K562 (cell line): ENCODE measurements around the gene BCAR1. TPM values are rescaled to one million over a fixed set of nuclear protein-coding genes. Genes with fewer than 3 reads are reported as not detected.

Experiments
- ATAC-seq: fragments of 200-7000 bp; cut with Tn5 transposase; 3 replicates; pipeline ENCODE4 v1.9.1; 2020; ENCODE audit warnings: moderate library complexity
- BruUV-seq: library from RNA; stranded (reverse); fragments of 400-500 nt; replicated peaks from 2 replicates; lab custom pipeline; 2021; lab: Mats Ljungman, UMichigan
- CTCF ChIA-PET: fragments of 300-600 bp; formaldehyde crosslinking; extraction: SDS; loops from one replicate; lab custom pipeline; 2021; ENCODE audit warnings: low intra/inter-chr PET ratio; lab: Yijun Ruan, JAX
- POLR2A ChIA-PET: fragments of 300-600, 350-650 bp; sonication (Branson Sonifier 250); formaldehyde crosslinking; extraction: SDS; loops from one replicate; lab custom pipeline; 2021; ENCODE audit warnings: antibody characterized with exemption, inconsistent platforms; lab: Yijun Ruan, JAX
- DNase-seq, 4 experiments: peaks; one replicate each; pipeline versions ENCODE4 v3.0.0 to v3.0.0-alpha.2; 2011 to 2018; ENCODE audit warnings: low spot score in 3 of 4, mixed read lengths in 3 of 4; ENCODE audit errors: extremely low read depth in 1 of 4
- FAIRE-seq: peaks from 2 replicates; lab custom pipeline; 2011; peaks lifted over from hg19 to GRCh38; lab: Jason Lieb, UNC
- H2AFZ ChIP-seq: 2 replicates; pipeline ENCODE4 v1.6.0; 2011; ENCODE audit warnings: low read depth, low read length, control low read depth, inconsistent platforms
- H3K27ac ChIP-seq: fragments of 200-600 bp; 3 replicates; pipeline ENCODE4 v1.8.0; 2011; ENCODE audit warnings: low read depth, mild to moderate bottlenecking, control low read depth, inconsistent platforms, low read length, moderate library complexity, mixed read lengths; ENCODE audit errors: extremely low read depth
- H3K27me3 ChIP-seq, 2 experiments: fragments of 300-600 bp in 1 of 2; 2 replicates in 1 of 2; 3 replicates in 1 of 2; pipeline versions ENCODE4 v1.6.0 to v1.8.0; 2011; ENCODE audit warnings: inconsistent platforms in 2 of 2, low read length in 2 of 2, mild to moderate bottlenecking in 1 of 2, mixed read lengths in 1 of 2, moderate library complexity in 1 of 2; ENCODE audit not compliant: control insufficient read depth in 2 of 2, insufficient read depth in 2 of 2
- H3K36me3 ChIP-seq: fragments of 300-600 bp; 3 replicates; pipeline ENCODE4 v1.8.0; 2011; ENCODE audit warnings: mild to moderate bottlenecking, low read length, inconsistent platforms; ENCODE audit not compliant: control insufficient read depth, insufficient read depth
- H3K4me1 ChIP-seq, 2 experiments: fragments of 200-600 bp in 1 of 2; replicated peaks in 1 of 2; 2 replicates in 1 of 2; 3 replicates in 1 of 2; pipeline versions ENCODE4 v1.5.1 to v1.8.0; 2011; ENCODE audit warnings: inconsistent platforms in 2 of 2, low read length in 2 of 2, mild to moderate bottlenecking in 1 of 2, mixed read lengths in 1 of 2, moderate library complexity in 1 of 2; ENCODE audit not compliant: control insufficient read depth in 2 of 2, insufficient read depth in 2 of 2
- H3K4me2 ChIP-seq: 2 replicates; pipeline ENCODE4 v1.6.1; 2011; ENCODE audit warnings: low read length, control low read depth, inconsistent platforms, mixed read lengths; ENCODE audit not compliant: insufficient read depth
- H3K4me3 ChIP-seq: fragments of 200-600 bp; sonication (generic), shearing (Covaris generic); 2 replicates; pipeline ENCODE4 v1.5.1; 2016; ENCODE audit warnings: control low read depth, inconsistent platforms
- H3K79me2 ChIP-seq: fragments of 200-600 bp; 3 replicates; pipeline ENCODE4 v1.8.0; 2011; ENCODE audit warnings: low read length, inconsistent platforms; ENCODE audit not compliant: control insufficient read depth, insufficient read depth
- H3K9ac ChIP-seq, 2 experiments: 2 replicates each; pipeline versions ENCODE4 v1.6.0 to v1.6.1; 2011; ENCODE audit warnings: low read depth in 2 of 2, low read length in 2 of 2, control low read depth in 1 of 2, inconsistent platforms in 1 of 2, mild to moderate bottlenecking in 1 of 2, mixed read lengths in 1 of 2; ENCODE audit not compliant: insufficient read depth in 1 of 2
- H3K9me1 ChIP-seq: one replicate; pipeline ENCODE4 v1.6.0; 2011; ENCODE audit warnings: inconsistent platforms, mild to moderate bottlenecking, low read length, moderate library complexity; ENCODE audit not compliant: control insufficient read depth, insufficient read depth
- H3K9me3 ChIP-seq: replicated peaks from 2 replicates; pipeline ENCODE4 v1.5.1; 2011; ENCODE audit warnings: low read depth, low read length, inconsistent platforms; ENCODE audit not compliant: control insufficient read depth, insufficient read depth
- H4K20me1 ChIP-seq: replicated peaks from 2 replicates; pipeline ENCODE4 v1.6.1; 2011; ENCODE audit warnings: low read length, inconsistent platforms, mixed read lengths; ENCODE audit not compliant: control insufficient read depth, insufficient read depth
- ERF ChIP-seq: fragments of 450-650 bp; formaldehyde crosslinking; IDR thresholded peaks from 2 replicates; pipeline ENCODE4 v1.4.0; 2020; ENCODE audit warnings: mild to moderate bottlenecking, mixed read lengths
- FOXP1 ChIP-seq: sonication (generic); formaldehyde crosslinking; IDR thresholded peaks from 2 replicates; pipeline ENCODE4 v1.8.0; 2022; ENCODE audit warnings: mild to moderate bottlenecking, missing genetic modification reagents
- GABPB2 ChIP-seq: fragments of 250-450 bp; sonication (Bioruptor Pico); conservative IDR thresholded peaks from 2 replicates; pipeline ENCODE4 v1.5.1; 2021; ENCODE audit warnings: mild to moderate bottlenecking
- HSF4 ChIP-seq: fragments of 250-450 bp; sonication (Bioruptor Pico); IDR thresholded peaks from 2 replicates; pipeline ENCODE4 v2.1.2; 2022; ENCODE audit warnings: mild to moderate bottlenecking, moderate library complexity, borderline replicate concordance
- ILF3 ChIP-seq: fragments of 450-650 bp; IDR thresholded peaks from 2 replicates; pipeline ENCODE4 v1.6.1; 2018; ENCODE audit warnings: antibody characterized with exemption, mild to moderate bottlenecking, moderate library complexity, borderline replicate concordance
- MYBL2 ChIP-seq, 2 experiments: fragments of 450-650 bp in 1 of 2; sonication (generic) in 1 of 2; formaldehyde crosslinking in 1 of 2; IDR thresholded peaks; 2 replicates each; pipeline versions ENCODE4 v1.6.1 to v1.8.1; 2017 to 2022; ENCODE audit warnings: borderline replicate concordance in 1 of 2, inconsistent platforms in 1 of 2, low read depth in 1 of 2, mild to moderate bottlenecking in 1 of 2, missing genetic modification reagents in 1 of 2, moderate library complexity in 1 of 2
- NR1H2 ChIP-seq: sonication (generic); formaldehyde crosslinking; IDR thresholded peaks from 2 replicates; pipeline ENCODE4 v1.4.0; 2020; ENCODE audit warnings: mild to moderate bottlenecking, missing genetic modification reagents
- SETDB1 ChIP-seq: IDR thresholded peaks from one replicate; pipeline ENCODE4 v1.6.1; 2012; ENCODE audit warnings: low read length, control low read depth, inconsistent platforms
- TRIM28 ChIP-seq: fragments of 450-650 bp; IDR thresholded peaks from 2 replicates; pipeline ENCODE4 v1.6.1; 2017
- ZNF174 ChIP-seq: fragments of 250-450 bp; sonication (Bioruptor Pico); IDR thresholded peaks from 2 replicates; pipeline ENCODE4 v1.4.0; 2020; ENCODE audit warnings: mild to moderate bottlenecking
- ZNF212 ChIP-seq: fragments of 450-650 bp; formaldehyde crosslinking; IDR thresholded peaks from 2 replicates; pipeline ENCODE4 v1.4.0; 2020; ENCODE audit warnings: mild to moderate bottlenecking
- ZNF232 ChIP-seq: sonication (generic); formaldehyde crosslinking; IDR thresholded peaks from 2 replicates; pipeline ENCODE4 v1.8.0; 2022; ENCODE audit warnings: mild to moderate bottlenecking, missing genetic modification reagents
- ZNF830 ChIP-seq: fragments of 250-450 bp; sonication (Bioruptor Pico); IDR thresholded peaks from 2 replicates; pipeline ENCODE4 v1.5.0; 2021; ENCODE audit warnings: mild to moderate bottlenecking
- WGBS: fragments of 100-300 bp; shearing (Covaris generic); methylation state at CpG from one replicate; pipeline ENCODE4 v1.1.6; 2016; ENCODE audit warnings: low coverage, mixed read lengths; ENCODE audit not compliant: insufficient coverage; ENCODE audit errors: missing lambda C conversion rate; 5-methylcytosine and 5-hydroxymethylcytosine counted together
- in situ Hi-C: fragments of 300-500 bp; cut with MboI; formaldehyde crosslinking; loops from 4 replicates; pipeline ENCODE4 v1.15.0; 2018; ENCODE audit warnings: inconsistent platforms, mixed read lengths
- intact Hi-C: fragments of 100-400 bp; cut with micrococcal nuclease; formaldehyde crosslinking; loops from 2 replicates; pipeline ENCODE4 v1.14.2; 2022
- polyA plus RNA-seq, 8 experiments: library from polyadenylated mRNA; depleted of rRNA in 4 of 8; stranded (reverse) in 5 of 8; unstranded in 3 of 8; fragments of >200 nt; fragmentation: Nextera tagmentation in 2 of 8; fragmentation: Illumina TruSeq in 1 of 8; extraction: Ambion mirVana in 2 of 8; extraction: Trizol in 1 of 8; gene quantifications; 2 replicates each; pipeline versions ENCODE4 v1.2.1 to v1.2.3, GENCODE V29; 2011 to 2014; ENCODE audit warnings: inconsistent platforms in 1 of 8, missing spikeins in 1 of 8
- total RNA-seq, 7 experiments: library from RNA; depleted of rRNA in 6 of 7; stranded (reverse); fragments of >200 nt in 6 of 7; fragmentation: Illumina TruSeq in 2 of 7; extraction: Trizol in 2 of 7; gene quantifications; 2 replicates each; pipeline versions ENCODE4 v1.2.1 to v1.2.3, GENCODE V29; 2011 to 2021; ENCODE audit warnings: low replicate concordance in 1 of 7
- TF ChIP-seq, protein P1 (sequence below): fragments of 250-450 bp; sonication (Bioruptor Pico); IDR thresholded peaks from 2 replicates; pipeline ENCODE4 v1.8.0; 2021; ENCODE audit warnings: borderline replicate concordance, mild to moderate bottlenecking, moderate library complexity; ENCODE audit not compliant: poor library complexity, severe bottlenecking
- TF ChIP-seq, protein P2 (sequence below): fragments of 450-650 bp; formaldehyde crosslinking; IDR thresholded peaks from 2 replicates; pipeline ENCODE4 v1.4.0; 2020; ENCODE audit warnings: mild to moderate bottlenecking, mixed read lengths
- TF ChIP-seq, protein P3 (sequence below): fragments of 250-450 bp; sonication (Bioruptor Pico); IDR thresholded peaks from 2 replicates; pipeline ENCODE4 v1.4.0; 2020; ENCODE audit warnings: mild to moderate bottlenecking, moderate library complexity

Gene BCAR1
- total and polyA plus RNA-seq, 9 of the 15 experiments (the other 6 are each of a cell fraction or from before 2014, with no cell fraction given): 0.10 to 26.3 (median 3.6) TPM

DNA sequence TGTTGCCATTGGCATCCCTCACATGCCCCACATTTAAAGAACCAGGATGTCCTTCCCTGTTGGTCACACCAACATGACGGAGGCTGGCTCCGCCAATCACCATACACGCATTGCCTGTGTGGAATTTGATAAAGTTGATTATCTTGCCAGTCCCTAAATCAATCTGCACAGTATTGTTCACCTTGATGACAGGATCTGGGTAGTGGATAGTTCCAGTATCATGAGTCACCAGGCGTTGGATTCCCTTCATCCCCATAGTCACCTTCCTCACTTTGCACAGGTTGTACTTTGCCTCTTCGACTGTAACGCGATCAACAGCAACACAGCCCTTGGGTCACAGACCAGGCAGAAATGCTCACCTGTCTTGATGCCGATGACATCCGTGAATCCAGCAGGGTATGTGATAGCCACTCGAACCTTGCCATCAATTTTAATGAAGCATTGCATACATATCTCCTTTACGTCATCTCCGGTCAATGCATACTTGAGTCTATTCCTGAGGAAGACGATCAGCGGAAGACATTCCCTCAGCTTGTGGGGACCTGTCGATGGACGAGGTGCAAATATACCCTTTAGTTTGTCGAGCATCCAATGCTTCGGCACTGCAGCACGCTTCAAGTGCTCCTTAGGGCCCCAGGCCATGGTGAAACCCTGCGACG is 58.7 kb downstream of the BCAR1 start:
- ChIA-PET POLR2A (no interaction called here), CTCF (interaction anchor here (0.6 kb wide), 1 partner anchor 38 kb away, joined by 3 read pairs; no protein-coding TSS in a partner anchor)
- Histone ChIP-seq H3K9ac (no peak overlapping the region), H3K4me1 (peaks cover 0 to 2% of the 10 kb centered on the region in 2 experiments; a peak in 2 of 5 replicates), H4K20me1 (no peaks in the 10 kb centered on the region), H3K9me3 (no peaks in the 10 kb centered on the region), H3K4me2 (no peak overlapping the region), H2AFZ (no peak overlapping the region), H3K9me1 (no peaks in the 10 kb centered on the region), H3K36me3 (no peaks in the 10 kb centered on the region), H3K4me3 (no peak overlapping the region), H3K27me3 (peaks cover 58 to 67% of the 10 kb centered on the region in 2 experiments), H3K27ac (no peak overlapping the region), H3K79me2 (no peaks in the 10 kb centered on the region)
- BruUV-seq: no TSS peak
- WGBS: 45% methylated on average over 21 of the region's 21 CpGs
- DNase-seq: no peak
- in situ Hi-C loops: no loop called here
- TF ChIP-seq, protein P1, sequence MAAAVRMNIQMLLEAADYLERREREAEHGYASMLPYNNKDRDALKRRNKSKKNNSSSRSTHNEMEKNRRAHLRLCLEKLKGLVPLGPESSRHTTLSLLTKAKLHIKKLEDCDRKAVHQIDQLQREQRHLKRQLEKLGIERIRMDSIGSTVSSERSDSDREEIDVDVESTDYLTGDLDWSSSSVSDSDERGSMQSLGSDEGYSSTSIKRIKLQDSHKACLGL (CRISPR knock-in tag): no peak
- no peak for TF ChIP-seq HSF4 (CRISPR knock-in tag)
- TF ChIP-seq, protein P2, sequence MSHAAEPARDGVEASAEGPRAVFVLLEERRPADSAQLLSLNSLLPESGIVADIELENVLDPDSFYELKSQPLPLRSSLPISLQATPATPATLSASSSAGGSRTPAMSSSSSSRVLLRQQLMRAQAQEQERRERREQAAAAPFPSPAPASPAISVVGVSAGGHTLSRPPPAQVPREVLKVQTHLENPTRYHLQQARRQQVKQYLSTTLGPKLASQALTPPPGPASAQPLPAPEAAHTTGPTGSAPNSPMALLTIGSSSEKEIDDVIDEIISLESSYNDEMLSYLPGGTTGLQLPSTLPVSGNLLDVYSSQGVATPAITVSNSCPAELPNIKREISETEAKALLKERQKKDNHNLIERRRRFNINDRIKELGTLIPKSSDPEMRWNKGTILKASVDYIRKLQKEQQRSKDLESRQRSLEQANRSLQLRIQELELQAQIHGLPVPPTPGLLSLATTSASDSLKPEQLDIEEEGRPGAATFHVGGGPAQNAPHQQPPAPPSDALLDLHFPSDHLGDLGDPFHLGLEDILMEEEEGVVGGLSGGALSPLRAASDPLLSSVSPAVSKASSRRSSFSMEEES (CRISPR knock-in tag): no peak
- TF ChIP-seq ILF3: no peak
- no peak for TF ChIP-seq GABPB2
- TF ChIP-seq NR1H2 (CRISPR knock-in tag): no peak
- TF ChIP-seq ZNF212 (CRISPR knock-in tag): no peak
- no peak for TF ChIP-seq SETDB1
- no peak for TF ChIP-seq ZNF174 (CRISPR knock-in tag)
- TF ChIP-seq MYBL2 (IDR thresholded peaks at IDR 0.05; ENCODE audit: low read depth): no peak
- TF ChIP-seq MYBL2 (CRISPR knock-in tag; IDR thresholded peaks at IDR 0.05; ENCODE audit: borderline replicate concordance): no peak
- TF ChIP-seq, protein P3, sequence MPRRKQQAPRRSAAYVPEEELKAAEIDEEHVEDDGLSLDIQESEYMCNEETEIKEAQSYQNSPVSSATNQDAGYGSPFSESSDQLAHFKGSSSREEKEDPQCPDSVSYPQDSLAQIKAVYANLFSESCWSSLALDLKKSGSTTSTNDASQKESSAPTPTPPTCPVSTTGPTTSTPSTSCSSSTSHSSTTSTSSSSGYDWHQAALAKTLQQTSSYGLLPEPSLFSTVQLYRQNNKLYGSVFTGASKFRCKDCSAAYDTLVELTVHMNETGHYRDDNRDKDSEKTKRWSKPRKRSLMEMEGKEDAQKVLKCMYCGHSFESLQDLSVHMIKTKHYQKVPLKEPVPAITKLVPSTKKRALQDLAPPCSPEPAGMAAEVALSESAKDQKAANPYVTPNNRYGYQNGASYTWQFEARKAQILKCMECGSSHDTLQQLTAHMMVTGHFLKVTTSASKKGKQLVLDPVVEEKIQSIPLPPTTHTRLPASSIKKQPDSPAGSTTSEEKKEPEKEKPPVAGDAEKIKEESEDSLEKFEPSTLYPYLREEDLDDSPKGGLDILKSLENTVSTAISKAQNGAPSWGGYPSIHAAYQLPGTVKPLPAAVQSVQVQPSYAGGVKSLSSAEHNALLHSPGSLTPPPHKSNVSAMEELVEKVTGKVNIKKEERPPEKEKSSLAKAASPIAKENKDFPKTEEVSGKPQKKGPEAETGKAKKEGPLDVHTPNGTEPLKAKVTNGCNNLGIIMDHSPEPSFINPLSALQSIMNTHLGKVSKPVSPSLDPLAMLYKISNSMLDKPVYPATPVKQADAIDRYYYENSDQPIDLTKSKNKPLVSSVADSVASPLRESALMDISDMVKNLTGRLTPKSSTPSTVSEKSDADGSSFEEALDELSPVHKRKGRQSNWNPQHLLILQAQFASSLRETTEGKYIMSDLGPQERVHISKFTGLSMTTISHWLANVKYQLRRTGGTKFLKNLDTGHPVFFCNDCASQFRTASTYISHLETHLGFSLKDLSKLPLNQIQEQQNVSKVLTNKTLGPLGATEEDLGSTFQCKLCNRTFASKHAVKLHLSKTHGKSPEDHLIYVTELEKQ: no peak
- TF ChIP-seq FOXP1 (CRISPR knock-in tag): no peak
- TF ChIP-seq ERF: no peak
- TF ChIP-seq TRIM28: no peak
- TF ChIP-seq ZNF232 (CRISPR knock-in tag): no peak
- no peak for TF ChIP-seq ZNF830 (CRISPR knock-in tag)
- FAIRE-seq: no peak
- intact Hi-C loops: no loop called here
- ATAC-seq: no peak
